MM.1S (cell line): ENCODE measurements around the gene COQ9.

Experiments used
- EZH2 ChIP-seq: fragments of 300-600 bp; sonication (generic); optimal IDR thresholded peaks from 2 replicates; pipeline ENCODE3; 2017; ENCODE audit warnings: low read depth, mild to moderate bottlenecking, antibody characterized with exemption, low read length, mixed read lengths
- EZH2phosphoT487 ChIP-seq: fragments of 300-600 bp; sonication (generic); IDR thresholded peaks from 2 replicates; pipeline ENCODE4 v1.6.1; 2018; ENCODE audit warnings: antibody characterized with exemption, low read length
- TF ChIP-seq, protein P1 (sequence below): fragments of 300-600 bp; sonication (generic); IDR thresholded peaks from 2 replicates; pipeline ENCODE4 v1.5.1; 2016; ENCODE audit warnings: antibody characterized with exemption, low read length, mixed read lengths

DNA sequence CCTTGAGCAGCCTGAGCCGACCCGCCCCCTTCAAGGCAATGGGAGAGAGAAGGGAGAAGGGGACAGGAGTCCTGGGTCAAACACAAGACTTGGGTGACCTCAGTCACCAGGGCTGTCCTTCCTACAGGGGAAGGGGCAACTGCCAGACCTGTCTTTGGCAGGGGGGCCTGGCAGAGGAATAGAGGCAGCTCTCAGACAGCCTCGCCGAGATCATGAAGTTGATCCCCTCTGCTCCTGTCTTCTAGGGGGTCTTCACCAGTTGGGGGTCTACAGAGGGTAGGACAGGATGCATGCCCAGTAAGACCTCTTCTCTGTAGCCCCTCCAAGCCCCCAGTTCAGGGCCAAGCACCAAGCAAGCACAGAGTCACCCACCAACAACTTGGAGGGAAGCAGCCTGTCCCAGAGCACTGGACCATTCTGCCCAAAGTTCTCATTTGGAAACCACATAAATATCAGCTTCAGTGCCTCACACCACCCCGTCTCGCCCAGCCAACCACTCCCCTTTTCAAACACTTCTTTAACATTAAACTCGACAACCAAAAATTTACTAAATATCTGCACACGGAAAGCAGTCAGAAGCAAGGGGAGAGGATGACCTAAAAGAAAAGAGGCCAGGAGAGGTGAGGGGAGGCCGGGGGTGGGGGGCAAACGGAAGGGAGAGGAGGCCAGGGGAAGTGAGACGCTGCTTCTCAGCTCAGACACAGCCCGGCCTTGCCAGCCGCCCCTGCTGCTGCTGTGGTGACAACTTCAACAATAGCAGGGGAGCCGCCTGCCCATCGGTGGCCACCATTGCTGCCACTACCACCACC, 31.3 kb downstream of the COQ9 start:
- TF ChIP-seq EZH2 (no peak), EZH2phosphoT487 (no peak)
- TF ChIP-seq, protein P1, sequence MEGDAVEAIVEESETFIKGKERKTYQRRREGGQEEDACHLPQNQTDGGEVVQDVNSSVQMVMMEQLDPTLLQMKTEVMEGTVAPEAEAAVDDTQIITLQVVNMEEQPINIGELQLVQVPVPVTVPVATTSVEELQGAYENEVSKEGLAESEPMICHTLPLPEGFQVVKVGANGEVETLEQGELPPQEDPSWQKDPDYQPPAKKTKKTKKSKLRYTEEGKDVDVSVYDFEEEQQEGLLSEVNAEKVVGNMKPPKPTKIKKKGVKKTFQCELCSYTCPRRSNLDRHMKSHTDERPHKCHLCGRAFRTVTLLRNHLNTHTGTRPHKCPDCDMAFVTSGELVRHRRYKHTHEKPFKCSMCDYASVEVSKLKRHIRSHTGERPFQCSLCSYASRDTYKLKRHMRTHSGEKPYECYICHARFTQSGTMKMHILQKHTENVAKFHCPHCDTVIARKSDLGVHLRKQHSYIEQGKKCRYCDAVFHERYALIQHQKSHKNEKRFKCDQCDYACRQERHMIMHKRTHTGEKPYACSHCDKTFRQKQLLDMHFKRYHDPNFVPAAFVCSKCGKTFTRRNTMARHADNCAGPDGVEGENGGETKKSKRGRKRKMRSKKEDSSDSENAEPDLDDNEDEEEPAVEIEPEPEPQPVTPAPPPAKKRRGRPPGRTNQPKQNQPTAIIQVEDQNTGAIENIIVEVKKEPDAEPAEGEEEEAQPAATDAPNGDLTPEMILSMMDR, result no peak
